HL-60 (cell line): ENCODE measurements around the gene AGBL4.

ENCODE experiments used
- SPI1 ChIP-seq: IDR thresholded peaks from 2 replicates; pipeline ENCODE4 v1.6.1; 2012; ENCODE audit warnings: low read depth, mild to moderate bottlenecking, borderline replicate concordance
- TF ChIP-seq, protein P1 (sequence below): IDR thresholded peaks from one replicate; pipeline ENCODE4 v1.5.1; 2011; ENCODE audit warnings: low read length, control low read depth, inconsistent platforms; ENCODE audit not compliant: insufficient read depth

DNA sequence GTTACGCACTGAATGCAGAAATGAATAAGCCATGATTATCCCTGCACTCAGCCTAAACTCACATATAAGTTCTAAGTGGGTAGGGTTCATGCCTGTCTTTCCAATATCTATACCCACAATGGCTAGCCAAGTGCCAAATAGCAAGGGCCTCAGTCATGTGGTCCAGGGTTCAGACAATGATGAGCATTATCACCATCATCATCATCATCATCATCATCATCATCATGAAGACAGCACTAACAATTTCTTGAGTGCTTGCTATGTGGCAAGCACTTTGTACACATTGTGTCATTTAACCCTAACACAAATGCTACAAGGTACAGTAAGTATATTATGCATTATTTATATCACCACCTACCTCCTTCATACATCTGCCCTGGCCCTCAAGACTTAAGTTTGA is 500.0 kb downstream of the AGBL4 start:
- TF ChIP-seq, protein P1, sequence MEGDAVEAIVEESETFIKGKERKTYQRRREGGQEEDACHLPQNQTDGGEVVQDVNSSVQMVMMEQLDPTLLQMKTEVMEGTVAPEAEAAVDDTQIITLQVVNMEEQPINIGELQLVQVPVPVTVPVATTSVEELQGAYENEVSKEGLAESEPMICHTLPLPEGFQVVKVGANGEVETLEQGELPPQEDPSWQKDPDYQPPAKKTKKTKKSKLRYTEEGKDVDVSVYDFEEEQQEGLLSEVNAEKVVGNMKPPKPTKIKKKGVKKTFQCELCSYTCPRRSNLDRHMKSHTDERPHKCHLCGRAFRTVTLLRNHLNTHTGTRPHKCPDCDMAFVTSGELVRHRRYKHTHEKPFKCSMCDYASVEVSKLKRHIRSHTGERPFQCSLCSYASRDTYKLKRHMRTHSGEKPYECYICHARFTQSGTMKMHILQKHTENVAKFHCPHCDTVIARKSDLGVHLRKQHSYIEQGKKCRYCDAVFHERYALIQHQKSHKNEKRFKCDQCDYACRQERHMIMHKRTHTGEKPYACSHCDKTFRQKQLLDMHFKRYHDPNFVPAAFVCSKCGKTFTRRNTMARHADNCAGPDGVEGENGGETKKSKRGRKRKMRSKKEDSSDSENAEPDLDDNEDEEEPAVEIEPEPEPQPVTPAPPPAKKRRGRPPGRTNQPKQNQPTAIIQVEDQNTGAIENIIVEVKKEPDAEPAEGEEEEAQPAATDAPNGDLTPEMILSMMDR = no peak
- no peak for TF ChIP-seq SPI1
